ENCODE results near the gene CTXND1.

The CTXND1 gene

DNA sequence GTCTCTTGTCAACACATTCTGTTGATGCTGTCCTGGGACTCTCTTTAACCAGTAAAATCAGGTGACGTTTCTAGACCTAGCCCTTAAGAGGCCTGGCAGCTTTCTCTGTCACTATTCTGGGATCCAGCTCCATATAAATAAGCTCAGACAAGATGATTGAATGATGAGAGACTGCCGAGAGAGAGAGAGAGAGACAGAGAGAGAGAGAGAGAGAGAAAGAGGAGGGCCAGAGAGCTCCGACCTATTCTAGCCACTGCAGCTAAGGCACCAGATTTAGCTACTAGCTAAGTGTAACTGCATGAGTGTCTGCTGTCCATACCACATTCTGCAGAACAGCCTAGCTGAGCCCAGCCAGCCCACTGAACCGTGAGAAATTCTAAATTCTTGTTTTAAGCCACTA is 36.1 kb upstream of the CTXND1 start:
- ATAC-seq = no peak

DNA sequence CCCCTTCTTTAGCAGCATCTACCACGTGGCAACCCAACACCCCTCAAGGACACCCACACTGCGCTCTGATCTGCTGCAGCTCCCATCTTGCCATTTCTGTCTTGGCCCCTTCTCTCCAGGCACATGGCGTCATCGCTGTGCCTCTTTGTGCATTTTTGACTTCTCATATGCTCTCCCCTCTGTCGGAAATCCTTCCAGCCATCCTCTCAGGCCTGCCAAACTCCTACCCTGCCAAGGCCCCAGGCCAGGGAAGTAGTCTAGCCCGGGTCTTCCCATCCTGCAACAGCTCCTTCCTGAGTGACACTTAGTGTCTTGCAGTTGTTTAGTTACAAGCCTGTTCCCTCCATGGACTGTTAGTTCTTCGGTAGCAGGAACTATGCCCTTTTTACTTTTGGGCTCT is 34.0 kb upstream of the CTXND1 start:
- TF ChIP-seq BACH2 (CRISPR knock-in tag; IDR thresholded peaks at IDR 0.05; ENCODE audit: borderline replicate concordance) (no peak), ARNTL (CRISPR knock-in tag; IDR thresholded peaks at IDR 0.05; ENCODE audit: borderline replicate concordance, low read depth) (no peak), ZFP3 (CRISPR knock-in tag; IDR thresholded peaks at IDR 0.05) (no peak), ESRRG (CRISPR knock-in tag; IDR thresholded peaks at IDR 0.05) (no peak), ZNF8 (CRISPR knock-in tag; IDR thresholded peaks at IDR 0.05) (no peak), SNAI2 (CRISPR knock-in tag; IDR thresholded peaks at IDR 0.05) (no peak), PPARA (CRISPR knock-in tag; IDR thresholded peaks at IDR 0.05; ENCODE audit: borderline replicate concordance) (no peak), ZC3H10 (CRISPR knock-in tag; IDR thresholded peaks at IDR 0.05) (no peak), ISL1 (CRISPR knock-in tag; IDR thresholded peaks at IDR 0.05) (no peak), RARB (CRISPR knock-in tag; IDR thresholded peaks at IDR 0.05) (no peak), TCF4 (CRISPR knock-in tag; IDR thresholded peaks at IDR 0.05; ENCODE audit: borderline replicate concordance) (no peak), OSR1 (CRISPR knock-in tag; IDR thresholded peaks at IDR 0.05) (no peak), TOX (CRISPR knock-in tag; IDR thresholded peaks at IDR 0.05; ENCODE audit: borderline replicate concordance) (no peak), ZNF70 (CRISPR knock-in tag; IDR thresholded peaks at IDR 0.05) (no peak)
- TF ChIP-seq, protein P1, sequence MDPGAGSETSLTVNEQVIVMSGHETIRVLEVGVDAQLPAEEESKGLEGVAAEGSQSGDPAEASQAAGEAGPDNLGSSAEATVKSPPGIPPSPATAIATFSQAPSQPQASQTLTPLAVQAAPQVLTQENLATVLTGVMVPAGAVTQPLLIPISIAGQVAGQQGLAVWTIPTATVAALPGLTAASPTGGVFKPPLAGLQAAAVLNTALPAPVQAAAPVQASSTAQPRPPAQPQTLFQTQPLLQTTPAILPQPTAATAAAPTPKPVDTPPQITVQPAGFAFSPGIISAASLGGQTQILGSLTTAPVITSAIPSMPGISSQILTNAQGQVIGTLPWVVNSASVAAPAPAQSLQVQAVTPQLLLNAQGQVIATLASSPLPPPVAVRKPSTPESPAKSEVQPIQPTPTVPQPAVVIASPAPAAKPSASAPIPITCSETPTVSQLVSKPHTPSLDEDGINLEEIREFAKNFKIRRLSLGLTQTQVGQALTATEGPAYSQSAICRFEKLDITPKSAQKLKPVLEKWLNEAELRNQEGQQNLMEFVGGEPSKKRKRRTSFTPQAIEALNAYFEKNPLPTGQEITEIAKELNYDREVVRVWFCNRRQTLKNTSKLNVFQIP (CRISPR knock-in tag; IDR thresholded peaks at IDR 0.05; ENCODE audit: borderline replicate concordance, low read depth) = no peak
- TF ChIP-seq, protein P2, sequence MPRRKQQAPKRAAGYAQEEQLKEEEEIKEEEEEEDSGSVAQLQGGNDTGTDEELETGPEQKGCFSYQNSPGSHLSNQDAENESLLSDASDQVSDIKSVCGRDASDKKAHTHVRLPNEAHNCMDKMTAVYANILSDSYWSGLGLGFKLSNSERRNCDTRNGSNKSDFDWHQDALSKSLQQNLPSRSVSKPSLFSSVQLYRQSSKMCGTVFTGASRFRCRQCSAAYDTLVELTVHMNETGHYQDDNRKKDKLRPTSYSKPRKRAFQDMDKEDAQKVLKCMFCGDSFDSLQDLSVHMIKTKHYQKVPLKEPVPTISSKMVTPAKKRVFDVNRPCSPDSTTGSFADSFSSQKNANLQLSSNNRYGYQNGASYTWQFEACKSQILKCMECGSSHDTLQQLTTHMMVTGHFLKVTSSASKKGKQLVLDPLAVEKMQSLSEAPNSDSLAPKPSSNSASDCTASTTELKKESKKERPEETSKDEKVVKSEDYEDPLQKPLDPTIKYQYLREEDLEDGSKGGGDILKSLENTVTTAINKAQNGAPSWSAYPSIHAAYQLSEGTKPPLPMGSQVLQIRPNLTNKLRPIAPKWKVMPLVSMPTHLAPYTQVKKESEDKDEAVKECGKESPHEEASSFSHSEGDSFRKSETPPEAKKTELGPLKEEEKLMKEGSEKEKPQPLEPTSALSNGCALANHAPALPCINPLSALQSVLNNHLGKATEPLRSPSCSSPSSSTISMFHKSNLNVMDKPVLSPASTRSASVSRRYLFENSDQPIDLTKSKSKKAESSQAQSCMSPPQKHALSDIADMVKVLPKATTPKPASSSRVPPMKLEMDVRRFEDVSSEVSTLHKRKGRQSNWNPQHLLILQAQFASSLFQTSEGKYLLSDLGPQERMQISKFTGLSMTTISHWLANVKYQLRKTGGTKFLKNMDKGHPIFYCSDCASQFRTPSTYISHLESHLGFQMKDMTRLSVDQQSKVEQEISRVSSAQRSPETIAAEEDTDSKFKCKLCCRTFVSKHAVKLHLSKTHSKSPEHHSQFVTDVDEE (CRISPR knock-in tag; IDR thresholded peaks at IDR 0.05) = no peak
- TF ChIP-seq, protein P3, sequence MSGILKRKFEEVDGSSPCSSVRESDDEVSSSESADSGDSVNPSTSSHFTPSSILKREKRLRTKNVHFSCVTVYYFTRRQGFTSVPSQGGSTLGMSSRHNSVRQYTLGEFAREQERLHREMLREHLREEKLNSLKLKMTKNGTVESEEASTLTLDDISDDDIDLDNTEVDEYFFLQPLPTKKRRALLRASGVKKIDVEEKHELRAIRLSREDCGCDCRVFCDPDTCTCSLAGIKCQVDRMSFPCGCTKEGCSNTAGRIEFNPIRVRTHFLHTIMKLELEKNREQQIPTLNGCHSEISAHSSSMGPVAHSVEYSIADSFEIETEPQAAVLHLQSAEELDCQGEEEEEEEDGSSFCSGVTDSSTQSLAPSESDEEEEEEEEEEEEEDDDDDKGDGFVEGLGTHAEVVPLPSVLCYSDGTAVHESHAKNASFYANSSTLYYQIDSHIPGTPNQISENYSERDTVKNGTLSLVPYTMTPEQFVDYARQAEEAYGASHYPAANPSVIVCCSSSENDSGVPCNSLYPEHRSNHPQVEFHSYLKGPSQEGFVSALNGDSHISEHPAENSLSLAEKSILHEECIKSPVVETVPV (CRISPR knock-in tag; IDR thresholded peaks at IDR 0.05) = no peak
- TF ChIP-seq, protein P4, sequence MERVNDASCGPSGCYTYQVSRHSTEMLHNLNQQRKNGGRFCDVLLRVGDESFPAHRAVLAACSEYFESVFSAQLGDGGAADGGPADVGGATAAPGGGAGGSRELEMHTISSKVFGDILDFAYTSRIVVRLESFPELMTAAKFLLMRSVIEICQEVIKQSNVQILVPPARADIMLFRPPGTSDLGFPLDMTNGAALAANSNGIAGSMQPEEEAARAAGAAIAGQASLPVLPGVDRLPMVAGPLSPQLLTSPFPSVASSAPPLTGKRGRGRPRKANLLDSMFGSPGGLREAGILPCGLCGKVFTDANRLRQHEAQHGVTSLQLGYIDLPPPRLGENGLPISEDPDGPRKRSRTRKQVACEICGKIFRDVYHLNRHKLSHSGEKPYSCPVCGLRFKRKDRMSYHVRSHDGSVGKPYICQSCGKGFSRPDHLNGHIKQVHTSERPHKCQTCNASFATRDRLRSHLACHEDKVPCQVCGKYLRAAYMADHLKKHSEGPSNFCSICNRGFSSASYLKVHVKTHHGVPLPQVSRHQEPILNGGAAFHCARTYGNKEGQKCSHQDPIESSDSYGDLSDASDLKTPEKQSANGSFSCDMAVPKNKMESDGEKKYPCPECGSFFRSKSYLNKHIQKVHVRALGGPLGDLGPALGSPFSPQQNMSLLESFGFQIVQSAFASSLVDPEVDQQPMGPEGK (CRISPR knock-in tag; IDR thresholded peaks at IDR 0.05; ENCODE audit: borderline replicate concordance) = no peak
- TF ChIP-seq, protein P5, sequence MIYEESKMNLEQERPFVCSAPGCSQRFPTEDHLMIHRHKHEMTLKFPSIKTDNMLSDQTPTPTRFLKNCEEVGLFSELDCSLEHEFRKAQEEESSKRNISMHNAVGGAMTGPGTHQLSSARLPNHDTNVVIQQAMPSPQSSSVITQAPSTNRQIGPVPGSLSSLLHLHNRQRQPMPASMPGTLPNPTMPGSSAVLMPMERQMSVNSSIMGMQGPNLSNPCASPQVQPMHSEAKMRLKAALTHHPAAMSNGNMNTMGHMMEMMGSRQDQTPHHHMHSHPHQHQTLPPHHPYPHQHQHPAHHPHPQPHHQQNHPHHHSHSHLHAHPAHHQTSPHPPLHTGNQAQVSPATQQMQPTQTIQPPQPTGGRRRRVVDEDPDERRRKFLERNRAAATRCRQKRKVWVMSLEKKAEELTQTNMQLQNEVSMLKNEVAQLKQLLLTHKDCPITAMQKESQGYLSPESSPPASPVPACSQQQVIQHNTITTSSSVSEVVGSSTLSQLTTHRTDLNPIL (CRISPR knock-in tag; IDR thresholded peaks at IDR 0.05; ENCODE audit: low read depth) = no peak
- ATAC-seq = no peak

More for the DNA sequence above, 36.1 kb upstream of the CTXND1 start:
- TF ChIP-seq GLIS3 (CRISPR knock-in tag; IDR thresholded peaks at IDR 0.05) (no peak), TOX (CRISPR knock-in tag; IDR thresholded peaks at IDR 0.05; ENCODE audit: borderline replicate concordance) (no peak), ZNF565 (CRISPR knock-in tag; conservative IDR thresholded peaks at IDR 0.05; ENCODE audit: low read depth) (no peak), SNAI2 (CRISPR knock-in tag; IDR thresholded peaks at IDR 0.05) (no peak), RARB (CRISPR knock-in tag; IDR thresholded peaks at IDR 0.05) (no peak), ESRRG (CRISPR knock-in tag; IDR thresholded peaks at IDR 0.05) (no peak), ZNF8 (CRISPR knock-in tag; IDR thresholded peaks at IDR 0.05) (no peak), ZFP30 (CRISPR knock-in tag; IDR thresholded peaks at IDR 0.05) (no peak), ARNTL (CRISPR knock-in tag; IDR thresholded peaks at IDR 0.05; ENCODE audit: borderline replicate concordance, low read depth) (no peak), ZFP3 (CRISPR knock-in tag; IDR thresholded peaks at IDR 0.05) (no peak), TCF4 (CRISPR knock-in tag; IDR thresholded peaks at IDR 0.05; ENCODE audit: borderline replicate concordance) (no peak), CSDC2 (CRISPR knock-in tag; IDR thresholded peaks at IDR 0.05) (no peak)
- TF ChIP-seq, protein P1 (CRISPR knock-in tag; IDR thresholded peaks at IDR 0.05; ENCODE audit: borderline replicate concordance, low read depth) = no peak
- TF ChIP-seq, protein P3 (CRISPR knock-in tag; IDR thresholded peaks at IDR 0.05) = no peak
- TF ChIP-seq, protein P5 (CRISPR knock-in tag; IDR thresholded peaks at IDR 0.05; ENCODE audit: low read depth) = no peak

All from SK-N-SH treated with all-trans-retinoic acid at 6 μM for 48 hours (cell line).